LNCAP (cell line): ENCODE data around the gene CYTH1.

Experiments
- TF ChIP-seq, protein P1 (sequence below): fragments of 450-650 bp; IDR thresholded peaks from 2 replicates; pipeline ENCODE4 v1.5.1; 2017; ENCODE audit warnings: mild to moderate bottlenecking

The CYTH1 gene

DNA sequence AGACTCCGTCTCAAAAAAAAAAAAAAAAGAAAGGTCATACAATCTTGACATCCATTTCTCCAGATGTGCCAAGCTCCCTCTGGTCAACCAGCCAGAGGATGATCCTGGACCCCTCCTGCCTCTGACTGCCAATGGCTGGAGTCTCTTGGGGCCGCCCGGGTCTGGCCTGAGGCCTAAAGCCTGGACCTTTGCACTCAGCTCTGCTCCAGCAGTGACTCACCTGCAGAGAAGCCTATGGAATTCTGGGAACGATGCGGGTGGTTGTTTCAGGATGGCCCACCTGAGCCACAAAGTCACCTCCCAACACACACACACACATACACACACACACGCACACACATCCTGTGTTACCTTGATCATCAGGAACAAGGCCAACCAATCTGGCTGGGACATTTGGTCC lies 140.8 kb downstream of the CYTH1 start:
- TF ChIP-seq, protein P1, sequence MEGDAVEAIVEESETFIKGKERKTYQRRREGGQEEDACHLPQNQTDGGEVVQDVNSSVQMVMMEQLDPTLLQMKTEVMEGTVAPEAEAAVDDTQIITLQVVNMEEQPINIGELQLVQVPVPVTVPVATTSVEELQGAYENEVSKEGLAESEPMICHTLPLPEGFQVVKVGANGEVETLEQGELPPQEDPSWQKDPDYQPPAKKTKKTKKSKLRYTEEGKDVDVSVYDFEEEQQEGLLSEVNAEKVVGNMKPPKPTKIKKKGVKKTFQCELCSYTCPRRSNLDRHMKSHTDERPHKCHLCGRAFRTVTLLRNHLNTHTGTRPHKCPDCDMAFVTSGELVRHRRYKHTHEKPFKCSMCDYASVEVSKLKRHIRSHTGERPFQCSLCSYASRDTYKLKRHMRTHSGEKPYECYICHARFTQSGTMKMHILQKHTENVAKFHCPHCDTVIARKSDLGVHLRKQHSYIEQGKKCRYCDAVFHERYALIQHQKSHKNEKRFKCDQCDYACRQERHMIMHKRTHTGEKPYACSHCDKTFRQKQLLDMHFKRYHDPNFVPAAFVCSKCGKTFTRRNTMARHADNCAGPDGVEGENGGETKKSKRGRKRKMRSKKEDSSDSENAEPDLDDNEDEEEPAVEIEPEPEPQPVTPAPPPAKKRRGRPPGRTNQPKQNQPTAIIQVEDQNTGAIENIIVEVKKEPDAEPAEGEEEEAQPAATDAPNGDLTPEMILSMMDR, result no peak

DNA sequence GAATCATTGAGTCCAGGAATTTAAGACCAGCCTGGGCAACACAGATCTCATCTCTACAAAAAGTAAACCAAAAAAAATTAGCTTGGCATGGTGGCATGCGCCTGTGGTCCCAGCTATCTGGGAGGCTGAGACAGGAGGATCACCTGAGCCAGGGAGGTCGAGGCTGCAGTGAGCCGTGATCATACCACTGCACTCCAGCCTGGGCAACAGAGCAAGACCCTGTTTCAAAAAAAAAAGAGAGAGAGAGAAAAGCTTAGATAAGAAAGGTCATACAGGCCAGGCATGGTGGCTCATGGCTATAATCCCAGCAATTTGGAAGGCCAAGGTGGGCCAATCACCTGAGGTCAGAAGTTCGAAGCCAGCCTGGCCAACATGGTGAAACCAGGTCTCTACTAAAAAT lies 141.4 kb downstream of the CYTH1 start:
- TF ChIP-seq, protein P1, result no peak

DNA sequence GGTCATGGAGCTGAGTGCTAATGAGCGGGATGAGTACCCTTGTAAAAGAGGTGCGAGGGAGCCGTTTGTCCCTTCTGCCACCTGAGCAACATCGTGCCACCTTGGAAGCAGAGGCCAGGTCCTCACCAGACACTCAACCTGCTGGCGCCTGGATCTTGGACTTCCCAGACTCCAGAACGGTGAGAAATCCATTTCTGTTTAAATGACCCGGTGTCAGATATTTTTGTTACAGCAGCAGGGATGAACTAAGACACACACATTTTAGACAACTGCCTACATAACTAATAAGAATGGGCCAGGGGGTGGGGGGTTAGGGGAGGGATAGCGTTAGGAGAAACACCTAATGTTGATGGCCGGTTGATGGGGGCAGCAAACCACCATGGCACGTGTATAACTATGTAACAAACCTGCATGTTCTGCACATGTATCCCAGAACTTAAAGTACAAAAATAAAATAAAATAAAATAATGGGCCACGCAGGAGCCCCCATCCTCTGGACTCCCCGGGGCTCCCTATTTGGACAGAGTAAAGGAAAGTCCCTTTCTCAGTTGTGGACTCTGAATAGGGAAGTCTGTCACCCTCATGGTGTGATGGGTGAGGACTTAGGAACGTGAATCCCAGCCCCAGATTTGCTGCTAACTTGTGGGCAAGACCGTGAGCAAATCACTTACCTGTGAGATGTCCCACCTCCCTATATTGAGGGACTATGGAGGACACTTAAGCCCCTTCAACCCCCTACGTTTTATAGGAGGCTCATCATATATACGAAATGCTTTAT lies 144.2 kb downstream of the CYTH1 start:
- TF ChIP-seq, protein P1, result no peak

DNA sequence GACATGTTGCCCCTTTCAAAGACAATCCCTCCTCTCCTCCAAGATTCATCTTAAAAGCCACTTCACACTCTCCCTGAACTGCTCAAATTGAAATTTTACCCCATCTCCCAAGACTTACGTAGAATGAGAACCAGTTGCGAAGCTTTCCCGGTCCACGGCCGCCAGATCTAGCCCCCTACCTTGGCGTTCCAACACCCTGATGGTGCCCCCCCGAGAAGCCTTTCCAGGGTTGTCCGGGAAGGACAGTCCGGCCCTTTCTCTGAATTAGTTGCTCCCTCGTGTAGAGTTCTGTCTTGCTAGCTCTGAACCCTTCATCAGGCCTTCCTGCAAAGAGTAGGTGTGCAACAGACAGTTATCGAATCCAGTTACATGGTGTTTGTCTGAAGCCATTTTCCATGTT lies 144.9 kb downstream of the CYTH1 start:
- TF ChIP-seq, protein P1, result no peak

DNA sequence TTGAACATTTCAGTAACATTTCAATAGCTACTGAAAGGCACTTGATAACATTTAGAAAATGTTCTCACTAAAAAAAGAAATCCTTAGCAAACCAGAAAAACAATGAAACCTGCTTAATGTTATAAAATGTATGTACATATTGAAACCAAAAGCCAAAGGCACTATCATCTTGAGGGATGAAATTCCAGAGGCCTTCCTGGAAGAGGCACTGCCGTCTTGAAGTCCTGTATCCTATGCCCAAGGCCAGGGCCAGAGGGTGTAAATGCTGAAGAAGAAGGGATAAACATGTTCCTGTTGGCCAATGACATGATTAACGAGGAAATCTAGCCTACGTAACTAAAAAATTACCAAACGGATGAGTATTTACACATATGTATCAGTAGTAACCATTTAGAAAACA lies 147.9 kb downstream of the CYTH1 start:
- TF ChIP-seq, protein P1, result no peak

DNA sequence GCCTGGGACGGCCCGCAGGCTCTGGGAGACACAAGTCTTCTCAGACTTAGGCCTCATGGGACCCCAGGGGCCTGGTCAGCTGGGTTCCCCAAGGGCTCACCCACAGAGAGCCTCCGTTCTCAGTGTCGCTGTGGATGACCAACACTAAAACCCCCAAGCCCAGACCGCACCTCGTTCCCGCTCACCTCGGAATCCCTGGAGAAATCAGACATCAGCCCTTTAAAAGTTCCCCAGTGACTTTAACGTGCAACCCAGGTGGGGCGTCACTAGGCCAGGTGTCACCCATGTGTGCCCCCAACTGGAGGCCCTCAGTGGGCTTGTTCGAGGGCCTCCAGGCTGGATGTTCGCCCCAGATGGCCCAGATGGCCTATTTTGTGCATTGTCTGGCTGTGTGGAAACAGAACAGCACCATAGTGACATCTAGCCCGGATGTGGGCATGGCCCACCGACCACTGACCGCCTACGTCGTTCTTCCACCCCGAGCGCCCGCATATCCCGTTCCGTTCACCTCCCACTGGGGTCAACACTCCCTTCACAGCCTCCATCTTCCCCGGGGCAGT lies 152.6 kb downstream of the CYTH1 start:
- TF ChIP-seq, protein P1, result no peak

DNA sequence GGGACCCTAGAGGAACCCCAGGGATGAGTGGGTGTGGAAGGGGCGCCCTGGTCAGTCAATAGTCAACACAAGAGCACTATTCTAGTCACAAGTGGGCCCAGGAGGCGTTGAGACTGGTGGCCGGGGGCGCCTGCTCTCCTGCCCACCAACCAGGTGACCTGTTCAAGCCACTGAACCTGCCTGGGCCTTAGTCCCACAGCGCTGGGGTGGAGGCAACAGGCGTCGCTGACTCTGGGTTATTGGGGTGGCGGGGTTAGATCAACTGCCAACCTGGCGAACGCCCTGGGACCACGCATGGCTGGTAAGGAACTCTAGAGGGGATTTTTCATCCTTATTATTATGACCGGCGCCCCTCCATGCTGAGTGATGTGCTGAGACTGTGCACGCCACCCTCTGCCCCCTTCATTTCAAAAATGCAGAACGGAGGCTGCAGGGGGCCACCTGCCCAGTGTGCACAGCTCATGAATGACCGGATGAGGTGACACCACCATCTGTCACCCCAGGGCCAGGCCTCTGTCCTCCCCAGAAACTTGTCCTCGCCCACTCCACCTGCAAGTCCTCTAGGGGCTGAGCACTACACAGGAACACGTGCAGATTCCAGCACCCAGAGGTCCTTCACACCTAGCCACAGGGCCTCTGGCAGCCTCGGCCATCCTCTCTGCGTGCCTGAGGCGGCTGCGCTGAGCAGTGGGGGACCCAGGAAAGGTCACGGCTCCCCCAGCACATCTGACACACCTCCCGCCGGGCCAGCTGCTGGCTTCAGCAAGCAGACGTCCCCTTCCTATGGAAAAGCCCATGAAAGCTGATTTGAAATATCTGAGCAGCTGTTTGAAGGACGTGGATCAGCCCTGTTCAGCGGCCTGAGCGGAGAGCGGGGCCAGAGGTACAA lies 153.3 kb downstream of the CYTH1 start:
- TF ChIP-seq, protein P1, result no peak
